Dermis blood vessel endothelial cell (primary cell): ENCODE measurements around the gene TYRO3. TPM values are rescaled to one million over a fixed set of nuclear protein-coding genes. Genes with fewer than 3 reads are reported as not detected.
"Not testable (repeated sequence)": the region's sequence is repeated elsewhere in the genome, so short reads cannot be mapped to it uniquely, and the experiment has no call there.

Experiments used
- DNase-seq: peaks from one replicate; pipeline ENCODE4 v3.0.0; 2010
- total RNA-seq: library from RNA; depleted of rRNA; stranded (reverse); fragments of >200 nt; gene quantifications from 2 replicates; pipeline ENCODE4 v1.2.3, GENCODE V29; 2014

TYRO3 gene
- total RNA-seq, 1 donor from 2014 or later, result 2.6 TPM

GRCh38 chr15:41575282-41575681, 16.3 kb downstream of the TYRO3 start:
- no peak for DNase-seq

GRCh38 chr15:41577863-41578735, 19.1 kb downstream of the TYRO3 start:
- no peak for DNase-seq

DNA sequence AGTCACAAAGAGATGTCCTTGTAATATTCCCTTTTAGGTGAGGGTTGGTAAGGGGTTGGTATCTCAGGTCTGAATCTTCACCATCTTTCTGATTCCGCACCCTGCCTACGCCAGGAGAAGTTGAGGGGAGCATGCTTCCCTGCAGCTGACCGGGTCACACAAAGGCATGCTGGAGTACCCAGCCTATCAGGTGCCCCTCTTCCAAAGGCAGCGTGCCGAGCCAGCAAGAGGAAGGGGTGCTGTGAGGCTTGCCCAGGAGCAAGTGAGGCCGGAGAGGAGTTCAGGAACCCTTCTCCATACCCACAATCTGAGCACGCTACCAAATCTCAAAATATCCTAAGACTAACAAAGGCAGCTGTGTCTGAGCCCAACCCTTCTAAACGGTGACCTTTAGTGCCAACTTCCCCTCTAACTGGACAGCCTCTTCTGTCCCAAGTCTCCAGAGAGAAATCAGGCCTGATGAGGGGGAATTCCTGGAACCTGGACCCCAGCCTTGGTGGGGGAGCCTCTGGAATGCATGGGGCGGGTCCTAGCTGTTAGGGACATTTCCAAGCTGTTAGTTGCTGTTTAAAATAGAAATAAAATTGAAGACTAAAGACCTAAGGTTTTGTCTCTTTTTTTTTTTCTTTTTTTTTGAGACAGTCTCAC, 19.8 kb downstream of the TYRO3 start:
- DNase-seq, result no peak

DNA sequence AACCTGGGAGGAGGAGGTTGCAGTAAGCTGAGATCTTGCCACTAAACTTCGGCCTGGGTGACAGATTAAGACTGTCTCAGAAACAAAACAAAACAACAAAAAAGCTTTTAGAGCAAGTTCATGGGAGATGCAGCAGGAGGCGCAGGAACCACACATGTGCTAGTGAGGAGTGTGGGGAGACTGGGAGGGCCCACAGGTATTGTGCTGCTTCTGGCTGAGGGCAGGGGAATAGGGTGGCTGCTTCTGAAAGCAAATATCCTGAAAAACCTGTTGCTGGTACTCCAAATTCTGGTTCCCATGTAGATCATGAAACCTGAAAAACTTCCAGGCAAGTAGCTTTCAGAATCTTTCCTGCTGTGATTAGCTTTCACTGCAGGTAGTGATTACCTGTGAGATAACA, 22.1 kb downstream of the TYRO3 start:
- no peak for DNase-seq

DNA sequence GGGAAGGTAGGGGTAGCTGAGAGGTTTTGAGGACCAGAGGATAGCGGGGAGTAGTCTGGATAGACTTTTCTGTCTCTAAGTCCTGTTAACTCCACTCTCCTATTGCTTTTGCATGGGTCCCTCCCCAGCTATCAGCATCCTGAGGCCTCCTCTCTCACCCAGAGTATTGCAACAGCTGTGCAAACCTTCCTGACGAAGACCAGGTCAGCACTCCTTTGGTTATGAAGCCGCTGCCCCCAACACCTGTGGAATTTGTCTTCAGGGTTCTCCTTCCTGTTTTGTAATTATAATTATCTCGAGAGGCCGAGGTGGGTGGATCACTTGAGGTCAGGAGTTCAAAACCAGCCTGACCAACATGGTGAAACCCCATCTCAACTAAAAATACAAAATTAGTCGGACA, 24.8 kb downstream of the TYRO3 start:
- no peak for DNase-seq

- no peak for DNase-seq
Observed at GRCh38 chr15:41584636-41585126, 25.7 kb downstream of the TYRO3 start.

GRCh38 chr15:41585127-41586047, 26.4 kb downstream of the TYRO3 start:
- peak; percentile 62 for DNase-seq

DNA sequence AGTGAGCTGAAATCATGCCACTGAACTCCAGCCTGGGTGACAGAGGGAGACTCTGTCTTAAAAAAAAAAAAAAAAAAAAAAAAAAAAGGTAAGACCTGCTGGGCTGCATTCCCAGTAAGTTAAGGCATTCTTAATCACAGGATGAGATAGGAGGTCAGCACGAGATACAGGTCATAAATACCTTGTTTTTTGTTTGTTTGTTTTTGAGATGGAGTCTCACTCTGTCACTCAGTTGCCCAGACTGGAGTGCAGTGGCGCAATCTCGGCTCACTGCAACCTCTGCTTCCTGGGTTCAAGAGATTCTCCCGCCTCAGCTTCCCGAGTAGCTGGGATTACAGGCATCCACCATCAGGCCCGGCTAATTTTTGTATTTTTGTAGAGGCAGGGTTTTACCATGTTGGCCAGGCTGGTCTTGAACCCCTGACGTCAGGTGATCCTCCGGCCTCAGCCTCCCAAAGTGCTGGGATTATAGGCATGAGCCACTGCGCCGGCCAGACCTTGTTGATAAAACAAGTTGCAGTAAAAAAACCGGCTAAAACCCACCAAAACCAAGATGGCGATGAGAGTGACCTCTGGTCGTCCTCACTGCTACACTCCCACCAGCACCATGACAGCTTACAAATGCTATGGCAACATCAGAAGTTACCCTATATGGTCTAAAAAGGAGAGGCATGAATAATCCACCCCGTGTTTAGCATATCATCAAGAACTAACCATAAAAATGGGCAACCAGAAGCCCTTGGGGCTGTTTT, 27.7 kb downstream of the TYRO3 start:
- DNase-seq, result not testable (repeated sequence)

GRCh38 chr15:41589018-41589417, 30.0 kb downstream of the TYRO3 start:
- DNase-seq, result not testable (repeated sequence)

GRCh38 chr15:41589571-41589970, 30.6 kb downstream of the TYRO3 start:
- DNase-seq, result not testable (repeated sequence)

DNA sequence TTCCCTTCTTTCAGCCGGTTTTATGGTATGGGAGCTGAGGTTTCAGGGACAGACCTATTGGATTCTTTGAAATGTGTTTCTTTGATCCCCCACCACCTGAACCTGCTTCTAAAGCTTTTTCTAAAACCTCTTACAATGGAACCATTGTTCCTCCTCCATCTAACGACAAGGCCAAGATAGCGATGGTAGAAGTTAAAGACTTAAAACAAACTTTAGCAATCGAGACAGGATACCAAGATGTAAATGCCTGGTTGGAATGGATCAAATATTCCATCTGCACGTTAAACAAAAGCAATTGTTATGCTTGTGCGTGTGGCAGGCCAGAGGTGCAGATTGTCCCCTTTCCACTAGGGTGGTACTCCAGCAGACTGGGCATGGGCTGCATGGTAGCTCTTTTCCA, 32.2 kb downstream of the TYRO3 start:
- DNase-seq, result not testable (repeated sequence)

- not testable (repeated sequence) for DNase-seq
Observed at GRCh38 chr15:41592718-41593117, 33.7 kb downstream of the TYRO3 start.

GRCh38 chr15:41594801-41595746, 36.1 kb downstream of the TYRO3 start:
- DNase-seq, result no peak

GRCh38 chr15:41596972-41597371, 38.0 kb downstream of the TYRO3 start:
- DNase-seq, result no peak

DNA sequence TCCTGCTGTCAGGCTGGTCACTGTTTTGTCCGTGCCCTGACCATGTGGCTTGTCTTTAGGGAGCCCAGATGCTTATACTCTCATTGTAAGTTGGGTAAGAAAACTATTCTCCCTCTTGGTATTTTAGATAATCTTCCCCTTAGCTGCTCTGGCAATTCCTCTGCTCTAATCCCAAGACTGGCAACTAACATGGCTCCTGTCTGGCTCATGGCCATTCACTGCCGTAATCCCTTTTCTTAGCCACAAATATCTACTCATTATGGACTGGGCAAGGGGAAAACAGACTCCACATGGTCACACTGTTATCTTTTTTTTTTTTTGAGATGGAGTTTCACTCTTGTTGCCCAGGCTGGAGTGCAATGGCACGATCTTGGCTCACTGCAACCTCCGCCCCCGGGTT, 38.8 kb downstream of the TYRO3 start:
- DNase-seq, result no peak

GRCh38 chr15:41599061-41599460, 40.0 kb downstream of the TYRO3 start:
- no peak for DNase-seq

DNA sequence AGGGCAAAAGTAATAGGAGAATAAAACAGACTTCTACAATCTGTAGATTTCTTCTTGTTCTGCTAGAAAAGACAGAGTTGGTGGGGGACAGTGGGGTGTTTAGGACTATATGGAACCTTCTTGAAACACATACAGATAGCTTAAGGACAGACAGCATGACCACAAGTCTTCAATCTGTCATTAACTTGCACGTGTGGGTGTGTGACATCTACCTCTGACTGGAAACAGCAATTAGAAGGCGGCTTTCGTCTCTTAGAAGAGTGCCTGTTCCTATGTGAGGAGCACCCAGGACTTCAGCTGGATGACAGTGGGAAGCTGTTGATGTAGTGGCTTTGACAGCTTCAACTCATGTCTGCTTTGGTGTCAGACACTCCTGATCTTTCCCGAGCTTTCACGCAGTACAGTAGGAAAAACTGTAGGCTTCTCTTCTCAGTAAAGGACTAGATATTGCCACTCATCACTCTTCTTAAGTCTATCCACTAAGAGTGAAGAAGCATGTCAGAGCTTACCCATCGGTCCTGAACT, 44.5 kb downstream of the TYRO3 start:
- DNase-seq, result no peak

GRCh38 chr15:41603941-41604911, 45.2 kb downstream of the TYRO3 start:
- DNase-seq, result peak; percentile 77

DNA sequence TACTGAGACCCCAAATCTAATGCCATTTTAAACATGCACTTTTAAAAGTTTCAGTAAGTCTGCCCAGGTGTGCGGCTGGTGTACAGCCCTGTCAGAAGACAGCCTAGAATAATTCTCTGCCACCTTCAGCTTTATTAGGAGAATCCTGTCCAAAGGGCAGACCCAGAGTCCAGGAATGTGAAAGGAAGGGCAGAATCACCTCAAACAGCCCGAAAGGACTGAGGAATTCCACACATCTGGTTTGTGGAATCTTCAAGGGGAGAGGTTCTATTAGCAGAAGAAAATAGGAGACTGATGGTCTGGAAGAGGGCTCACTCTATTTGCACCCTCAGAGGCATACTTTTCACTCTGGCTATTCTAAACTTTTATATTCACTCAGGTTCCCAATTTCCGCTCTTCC, 46.6 kb downstream of the TYRO3 start:
- no peak for DNase-seq
